Left ventricle myocardium inferior (tissue), 1 donor: ENCODE results near the gene FOXS1. TPM values are rescaled to one million over a fixed set of nuclear protein-coding genes. Genes with fewer than 3 reads are reported as not detected.

Experiments
- DNase-seq: peaks from one replicate; pipeline ENCODE4 v3.0.0-alpha.2; 2020
- H3K27ac ChIP-seq: fragments of 200-600 bp; replicated peaks from 2 replicates; pipeline ENCODE4 v1.8.0; 2021
- H3K27me3 ChIP-seq: fragments of 200-600 bp; 2 replicates; pipeline ENCODE4 v1.8.0; 2021; ENCODE audit warnings: low read depth
- H3K36me3 ChIP-seq: fragments of 200-600 bp; 2 replicates; pipeline ENCODE4 v1.8.0; 2021
- H3K4me1 ChIP-seq: fragments of 200-600 bp; 2 replicates; pipeline ENCODE4 v1.8.0; 2021
- H3K4me3 ChIP-seq: fragments of 200-600 bp; 2 replicates; pipeline ENCODE4 v1.8.0; 2021; ENCODE audit warnings: mild to moderate bottlenecking, moderate library complexity
- H3K9me3 ChIP-seq: fragments of 200-600 bp; replicated peaks from 2 replicates; pipeline ENCODE4 v1.8.0; 2021
- CTCF ChIP-seq: fragments of 200-600 bp; IDR thresholded peaks from 2 replicates; pipeline ENCODE4 v1.8.0; 2021; ENCODE audit warnings: antibody characterized with exemption, mild to moderate bottlenecking, borderline replicate concordance
- intact Hi-C: fragments of 100-400 bp; cut with micrococcal nuclease; formaldehyde crosslinking; loops from one replicate; pipeline ENCODE4 v1.11.0; 2022
- total RNA-seq: library from RNA; stranded (reverse); fragmentation: NEBNext Ultra II Directional; extraction: Animal tissue kit (Norgen Biotek cat#: 25700); gene quantifications from one replicate; pipeline ENCODE4 v1.2.1, GENCODE V29; 2021
- donor health status: DM: no; HTN: yes; CAD: no; lungs with severe emphysema.

The FOXS1 gene
- total RNA-seq, 1 donor from 2014 or later: 1.6 TPM

GRCh38 chr20:31803552-31804291 lies 41.7 kb downstream of the FOXS1 start:
- no peak overlapping the region for H3K27ac ChIP-seq
- no peak for TF ChIP-seq CTCF
- H3K36me3 ChIP-seq: no peaks in the 10 kb centered on the region
- H3K27me3 ChIP-seq: no peaks in the 10 kb centered on the region
- H3K4me3 ChIP-seq: no peak overlapping the region
- no peak for DNase-seq
- H3K9me3 ChIP-seq: no peaks in the 10 kb centered on the region
- peaks cover 6% of the 10 kb centered on the region for H3K4me1 ChIP-seq
- intact Hi-C loops: no loop called here

GRCh38 chr20:31801508-31801907 lies 43.9 kb downstream of the FOXS1 start:
- TF ChIP-seq CTCF: no peak
- Histone ChIP-seq H3K9me3 (no peaks in the 10 kb centered on the region), H3K36me3 (no peaks in the 10 kb centered on the region), H3K4me3 (no peak overlapping the region), H3K4me1 (no peaks in the 10 kb centered on the region), H3K27me3 (no peaks in the 10 kb centered on the region), H3K27ac (no peak overlapping the region)
- no peak for DNase-seq
- intact Hi-C loops: no loop called here

- DNase-seq: no peak
- no peak for TF ChIP-seq CTCF
- intact Hi-C loops: no loop called here
Measured at GRCh38 chr20:31797364-31797763, 48.0 kb downstream of the FOXS1 start.

More at GRCh38 chr20:31797364-31797763, 48.0 kb downstream of the FOXS1 start:
- Histone ChIP-seq H3K4me3 (no peak overlapping the region), H3K36me3 (no peaks in the 10 kb centered on the region), H3K27me3 (no peaks in the 10 kb centered on the region), H3K9me3 (no peaks in the 10 kb centered on the region), H3K27ac (no peak overlapping the region), H3K4me1 (no peaks in the 10 kb centered on the region)

Other genes starting within 250 kb of the FOXS1 start
- gene ID1, start 240.3 kb downstream of the FOXS1 start, total RNA-seq: 91.5 TPM
- 7.6 TPM for gene COX4I2, start 207.7 kb downstream of the FOXS1 start, total RNA-seq
- 53.2 TPM for gene BCL2L1, start 122.7 kb downstream of the FOXS1 start, total RNA-seq
- 0.71 TPM for gene TPX2, start 106.3 kb downstream of the FOXS1 start, total RNA-seq
- gene MYLK2, start 26.2 kb downstream of the FOXS1 start, total RNA-seq: 0.25 TPM
- gene DUSP15, start 24.9 kb upstream of the FOXS1 start, total RNA-seq: 5.1 TPM
- gene TTLL9, start 25.0 kb upstream of the FOXS1 start, total RNA-seq: 0.05 TPM
- 10.4 TPM for gene PDRG1, start 106.4 kb upstream of the FOXS1 start, total RNA-seq
- gene XKR7, start 122.5 kb upstream of the FOXS1 start, total RNA-seq: not detected
- gene CCM2L, start 164.8 kb upstream of the FOXS1 start, total RNA-seq: 7.5 TPM
- gene HCK, start 206.6 kb upstream of the FOXS1 start, total RNA-seq: 4.3 TPM